Transverse colon (tissue), 4 donors: ENCODE measurements around the gene ZFP64. TPM values are rescaled to one million over a fixed set of nuclear protein-coding genes. Genes with fewer than 3 reads are reported as not detected.

Experiments used
- DNase-seq: peaks from one replicate; pipeline ENCODE4 v3.0.0-alpha.2; 2019
- H3K27ac ChIP-seq, 4 donors: fragments of 200-600 bp; sonication (generic); 2 replicates each; pipeline ENCODE4 v1.5.1; 2016 to 2018; ENCODE audit warnings: inconsistent platforms in 4 of 4
- H3K27me3 ChIP-seq: fragments of 200-600 bp; sonication (generic); 2 replicates; pipeline ENCODE4 v1.5.1; 2017; ENCODE audit warnings: inconsistent platforms
- H3K36me3 ChIP-seq, 4 donors: fragments of 200-600 bp; sonication (generic); 2 replicates each; pipeline ENCODE4 v1.5.1; 2017 to 2019; ENCODE audit warnings: inconsistent platforms in 4 of 4
- H3K4me1 ChIP-seq, 4 donors: fragments of 200-600 bp; sonication (generic); 2 replicates each; pipeline ENCODE4 v1.5.1; 2017 to 2020; ENCODE audit warnings: inconsistent platforms in 4 of 4
- H3K4me3 ChIP-seq, 4 donors: fragments of 200-600 bp; sonication (generic); 1 replicate in 1 of 4; 2 replicates in 3 of 4; pipeline versions ENCODE4 v1.5.1 to v1.6.1; 2017 to 2019; ENCODE audit warnings: inconsistent platforms in 4 of 4
- H3K9me3 ChIP-seq, 2 donors: fragments of 200-600 bp; sonication (generic); 2 replicates each; pipeline ENCODE4 v1.5.1; 2017 to 2019; ENCODE audit warnings: inconsistent platforms in 2 of 2
- EP300 ChIP-seq: sonication (generic); formaldehyde crosslinking; IDR thresholded peaks from one replicate; pipeline ENCODE4 v1.6.1; 2017; ENCODE audit warnings: antibody characterized with exemption, low read depth
- POLR2A ChIP-seq: fragments of 450-650 bp; IDR thresholded peaks from one replicate; pipeline ENCODE4 v1.6.1; 2016; ENCODE audit warnings: antibody characterized with exemption, mild to moderate bottlenecking, moderate library complexity
- POLR2AphosphoS5 ChIP-seq, 3 donors: sonication (generic); formaldehyde crosslinking; IDR thresholded peaks; one replicate each; pipeline ENCODE4 v1.6.1; 2016; ENCODE audit warnings: antibody characterized with exemption in 3 of 3
- WGBS, 2 donors: methylation state at CpG; one replicate each; pipeline ENCODE4 v1.1.5; 2018; ENCODE audit warnings: low coverage in 1 of 2; 5-methylcytosine and 5-hydroxymethylcytosine counted together
- in situ Hi-C, 4 donors: fragments of 200-750 bp; cut with MboI; loops; one replicate each; pipeline versions ENCODE4 v1.15.0 to v1.15.1; 2017; ENCODE audit warnings: low sequenced_read_pairs in 3 of 4, low pct_ligation_motif_present in 1 of 4, low pct_unique_long_range_greater_than_20kb in 1 of 4
- intact Hi-C: fragments of 100-400 bp; cut with DNase I; formaldehyde crosslinking; loops from one replicate; pipeline ENCODE4 v1.15.1; 2023; ENCODE audit warnings: low total_unique reads
- total RNA-seq, 4 donors: library from RNA; depleted of rRNA; stranded (reverse); fragments of >200 nt; gene quantifications; one replicate each; pipeline ENCODE4 v1.1.0, GENCODE V29; 2016
- TF ChIP-seq, protein P1 (sequence below), 5 experiments: fragments of 200-600 bp in 3 of 5; fragments of 450-650 bp in 2 of 5; sonication (generic) in 3 of 5; IDR thresholded peaks; 1 replicate in 2 of 5; 2 replicates in 3 of 5; pipeline ENCODE4 v1.5.1; 2016 to 2017; ENCODE audit warnings: antibody characterized with exemption in 5 of 5, inconsistent platforms in 3 of 5, mild to moderate bottlenecking in 2 of 5, moderate library complexity in 1 of 5

Gene ZFP64
- total RNA-seq, 4 donors from 2014 or later: 18.2 to 88.6 (median 22.7) TPM

DNA sequence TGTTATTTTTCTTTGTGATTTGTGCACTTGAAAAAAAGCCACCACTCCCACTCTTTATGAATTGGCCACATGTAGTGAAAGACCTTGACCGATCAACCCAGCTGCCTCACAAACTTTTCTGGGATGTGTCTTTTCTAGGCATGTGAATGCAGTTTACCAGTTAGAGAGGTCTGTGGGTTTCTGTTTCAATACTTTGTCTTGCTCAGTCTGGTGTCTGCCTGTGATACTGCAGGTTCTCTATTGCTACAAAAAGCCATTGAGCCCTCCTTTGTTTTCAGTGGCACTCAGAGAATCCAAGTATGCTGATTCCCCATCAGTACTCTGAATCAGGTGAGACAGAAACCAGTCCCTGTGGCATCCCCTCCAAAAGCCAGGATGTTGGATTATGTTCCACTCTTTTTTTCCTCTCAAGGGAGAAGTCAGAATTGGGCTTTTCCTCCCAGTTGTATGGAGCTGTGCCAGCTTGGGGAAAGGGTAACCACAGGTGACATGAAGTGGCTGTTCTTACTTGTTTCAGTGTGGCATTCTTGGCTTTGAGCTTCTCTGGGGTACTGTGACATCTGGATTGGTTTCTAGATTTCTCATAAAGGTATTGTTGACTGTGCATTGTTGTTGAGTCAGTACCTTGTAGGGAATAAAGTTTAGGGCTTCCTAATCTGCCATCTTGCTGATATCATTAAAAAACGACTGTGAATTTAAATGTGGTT lies 26.3 kb upstream of the ZFP64 start:
- H3K9me3 ChIP-seq: peaks cover 10 to 13% of the 10 kb centered on the region in 2 donors
- intact Hi-C loops (no loop called here), in situ Hi-C loops (no loop called here)
- no peak overlapping the region for H3K27ac ChIP-seq
- no peak for DNase-seq
- no peaks in the 10 kb centered on the region for H3K36me3 ChIP-seq
- WGBS, 2 donors: 62 to 76% methylated on average over 2 of the region's 2 CpGs
- TF ChIP-seq, protein P1, sequence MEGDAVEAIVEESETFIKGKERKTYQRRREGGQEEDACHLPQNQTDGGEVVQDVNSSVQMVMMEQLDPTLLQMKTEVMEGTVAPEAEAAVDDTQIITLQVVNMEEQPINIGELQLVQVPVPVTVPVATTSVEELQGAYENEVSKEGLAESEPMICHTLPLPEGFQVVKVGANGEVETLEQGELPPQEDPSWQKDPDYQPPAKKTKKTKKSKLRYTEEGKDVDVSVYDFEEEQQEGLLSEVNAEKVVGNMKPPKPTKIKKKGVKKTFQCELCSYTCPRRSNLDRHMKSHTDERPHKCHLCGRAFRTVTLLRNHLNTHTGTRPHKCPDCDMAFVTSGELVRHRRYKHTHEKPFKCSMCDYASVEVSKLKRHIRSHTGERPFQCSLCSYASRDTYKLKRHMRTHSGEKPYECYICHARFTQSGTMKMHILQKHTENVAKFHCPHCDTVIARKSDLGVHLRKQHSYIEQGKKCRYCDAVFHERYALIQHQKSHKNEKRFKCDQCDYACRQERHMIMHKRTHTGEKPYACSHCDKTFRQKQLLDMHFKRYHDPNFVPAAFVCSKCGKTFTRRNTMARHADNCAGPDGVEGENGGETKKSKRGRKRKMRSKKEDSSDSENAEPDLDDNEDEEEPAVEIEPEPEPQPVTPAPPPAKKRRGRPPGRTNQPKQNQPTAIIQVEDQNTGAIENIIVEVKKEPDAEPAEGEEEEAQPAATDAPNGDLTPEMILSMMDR (IDR thresholded peaks at IDR 0.05): no peak
- TF ChIP-seq POLR2AphosphoS5 (IDR thresholded peaks at IDR 0.05) (no peak), EP300 (no peak), POLR2A (no peak)
- H3K27me3 ChIP-seq: no peaks in the 10 kb centered on the region
- no peak overlapping the region for H3K4me3 ChIP-seq
- H3K4me1 ChIP-seq: no peaks in the 10 kb centered on the region

DNA sequence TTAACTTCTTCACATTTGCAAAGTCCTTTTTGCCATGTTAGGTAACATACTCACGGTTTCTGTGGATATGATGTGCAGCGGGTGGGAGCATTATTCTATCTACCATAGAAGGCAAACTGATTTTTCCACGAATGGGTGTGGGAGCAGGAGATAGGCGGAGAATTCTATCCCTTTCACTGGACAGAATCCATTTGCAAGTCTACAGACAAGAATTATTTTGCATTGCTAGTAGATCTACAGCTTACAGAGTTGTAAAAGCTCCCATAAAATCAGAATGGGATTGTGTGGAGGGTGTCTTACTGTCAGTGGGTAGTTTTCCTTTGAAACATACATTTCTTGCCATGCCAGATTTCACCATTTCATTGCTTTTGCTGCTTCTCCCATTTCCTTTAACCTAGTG lies 22.4 kb upstream of the ZFP64 start:
- H3K27ac ChIP-seq: no peak overlapping the region
- no peaks in the 10 kb centered on the region for H3K4me1 ChIP-seq
- DNase-seq: no peak
- 78 to 100% methylated on average over 4 of the region's 4 CpGs for WGBS, 2 donors
- H3K36me3 ChIP-seq: no peaks in the 10 kb centered on the region
- peaks cover 0 to 3% of the 10 kb centered on the region in 2 donors for H3K9me3 ChIP-seq
- in situ Hi-C loops (no loop called here), intact Hi-C loops (no loop called here)
- H3K27me3 ChIP-seq: no peaks in the 10 kb centered on the region
- H3K4me3 ChIP-seq: no peak overlapping the region
- no peak for TF ChIP-seq POLR2A
- TF ChIP-seq, protein P1 (IDR thresholded peaks at IDR 0.05): no peak

DNA sequence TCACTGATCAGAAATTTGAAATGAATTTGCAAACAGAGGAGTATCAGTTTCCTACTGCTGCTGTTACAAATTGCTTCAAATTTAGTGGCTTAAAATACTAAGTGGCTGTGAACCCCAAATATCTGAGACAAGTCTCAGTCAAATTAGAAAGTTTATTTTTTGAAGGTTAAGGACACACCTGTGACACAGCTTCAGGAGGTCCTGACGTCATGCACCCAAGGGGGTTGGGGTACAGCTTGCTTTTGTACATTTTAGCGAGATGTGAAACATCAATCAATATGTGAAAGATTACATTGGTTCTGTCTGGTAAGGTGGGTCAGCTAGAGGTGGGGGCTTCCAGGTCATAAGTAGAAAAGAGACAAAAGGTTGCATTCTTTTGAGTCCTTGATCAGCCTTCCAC lies 21.4 kb upstream of the ZFP64 start:
- DNase-seq: no peak
- intact Hi-C loops: no loop called here

GRCh38 chr20:52210037-52210990 lies 18.7 kb upstream of the ZFP64 start:
- no peaks in the 10 kb centered on the region for H3K4me1 ChIP-seq
- WGBS, 2 donors: 96 to 97% methylated on average over 5 to 39 of the region's 39 CpGs
- TF ChIP-seq POLR2AphosphoS5 (IDR thresholded peaks at IDR 0.05) (no peak), EP300 (no peak), POLR2A (no peak)
- TF ChIP-seq, protein P1 (IDR thresholded peaks at IDR 0.05): no peak

More for the DNA sequence above, 21.4 kb upstream of the ZFP64 start:
- Histone ChIP-seq H3K4me3 (no peak overlapping the region), H3K9me3 (peaks cover 0 to 3% of the 10 kb centered on the region in 2 donors), H3K4me1 (no peaks in the 10 kb centered on the region), H3K27me3 (no peaks in the 10 kb centered on the region), H3K36me3 (no peaks in the 10 kb centered on the region), H3K27ac (no peak overlapping the region)
- no peak for TF ChIP-seq POLR2AphosphoS5 (IDR thresholded peaks at IDR 0.05)
- TF ChIP-seq, protein P1 (IDR thresholded peaks at IDR 0.05): no peak
- no peak for TF ChIP-seq POLR2A
- TF ChIP-seq EP300: no peak
- in situ Hi-C loops: no loop called here
- WGBS, 2 donors: 76 to 83% methylated on average over 2 of the region's 2 CpGs

More at GRCh38 chr20:52210037-52210990, 18.7 kb upstream of the ZFP64 start:
- Histone ChIP-seq H3K9me3 (peaks cover 0 to 3% of the 10 kb centered on the region in 2 donors), H3K36me3 (no peaks in the 10 kb centered on the region), H3K4me3 (no peak overlapping the region), H3K27me3 (no peaks in the 10 kb centered on the region), H3K27ac (no peak overlapping the region)
- in situ Hi-C loops (no loop called here), intact Hi-C loops (no loop called here)
- no peak for DNase-seq
